OCI-LY3 (cell line): ENCODE results near the gene FOXN1.
"Not testable (repeated sequence)": the region's sequence is repeated elsewhere in the genome, so short reads cannot be mapped to it uniquely, and the experiment has no call there.

Experiments
- CTCF ChIP-seq: fragments of 200-600, 300-600 bp; sonication (generic); IDR thresholded peaks from 2 replicates; pipeline ENCODE4 v1.5.1; 2014; ENCODE audit warnings: antibody characterized with exemption, low read length, low read depth
- EZH2phosphoT487 ChIP-seq: fragments of 200-600 bp; shearing (Covaris generic); IDR thresholded peaks from 2 replicates; pipeline ENCODE4 v1.6.1; 2018; ENCODE audit warnings: antibody characterized with exemption, mixed run types, low read depth

- not testable (repeated sequence) for TF ChIP-seq CTCF, EZH2phosphoT487
Observed at GRCh38 chr17:28522281-28522680, 16.1 kb downstream of the FOXN1 start.
